PFSK-1 (cell line): ENCODE results near the gene PRKAG2.

Experiments
- FOXP2 ChIP-seq: optimal IDR thresholded peaks from 2 replicates; pipeline ENCODE3; 2011; ENCODE audit warnings: borderline replicate concordance, control low read depth, inconsistent platforms; ENCODE audit not compliant: insufficient read depth; ENCODE audit errors: extremely low read length, extremely low read depth
- POLR2AphosphoS5 ChIP-seq: IDR thresholded peaks from 2 replicates; pipeline ENCODE4 v1.6.1; 2012; ENCODE audit warnings: low read depth, mild to moderate bottlenecking, control low read depth, low read length, moderate library complexity
- SIN3A ChIP-seq: IDR thresholded peaks from 2 replicates; pipeline ENCODE4 v1.6.1; 2012; ENCODE audit warnings: mild to moderate bottlenecking, low read length, moderate library complexity, borderline replicate concordance; ENCODE audit not compliant: insufficient read depth
- TAF1 ChIP-seq: IDR thresholded peaks from 2 replicates; pipeline ENCODE4 v1.6.1; 2012; ENCODE audit warnings: low read length, control low read depth, borderline replicate concordance; ENCODE audit not compliant: insufficient read depth
- TF ChIP-seq, protein P1 (sequence below), 2 experiments: IDR thresholded peaks; 2 replicates each; pipeline versions ENCODE4 v1.6.1 to v1.8.0; 2011 to 2012; ENCODE audit warnings: low read depth in 2 of 2, low read length in 2 of 2, control low read depth in 1 of 2, inconsistent platforms in 1 of 2, mild to moderate bottlenecking in 1 of 2, moderate library complexity in 1 of 2; ENCODE audit not compliant: insufficient read depth in 1 of 2

PRKAG2 gene

DNA sequence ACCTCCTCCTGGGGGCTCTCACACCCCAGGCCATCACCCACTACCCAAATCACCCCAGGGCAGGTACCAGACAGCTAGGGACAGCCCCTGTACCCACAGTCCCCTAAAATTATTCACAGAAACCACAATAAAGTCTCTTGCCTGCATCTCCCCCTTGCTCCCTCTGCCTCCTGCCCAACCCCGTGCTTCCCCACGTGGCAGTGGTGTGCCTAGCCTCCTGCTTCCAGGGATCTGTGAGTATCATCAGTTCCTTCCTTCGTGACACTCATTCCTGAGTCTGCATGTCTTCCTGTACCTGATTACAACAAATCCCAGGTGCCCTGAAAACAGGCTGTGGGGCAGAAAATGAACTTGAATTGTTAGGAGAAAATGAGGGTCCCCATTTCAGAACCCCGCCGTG lies 61.5 kb downstream of the PRKAG2 start:
- TF ChIP-seq FOXP2 (no peak), TAF1 (no peak), SIN3A (no peak), POLR2AphosphoS5 (no peak)
- TF ChIP-seq, protein P1, sequence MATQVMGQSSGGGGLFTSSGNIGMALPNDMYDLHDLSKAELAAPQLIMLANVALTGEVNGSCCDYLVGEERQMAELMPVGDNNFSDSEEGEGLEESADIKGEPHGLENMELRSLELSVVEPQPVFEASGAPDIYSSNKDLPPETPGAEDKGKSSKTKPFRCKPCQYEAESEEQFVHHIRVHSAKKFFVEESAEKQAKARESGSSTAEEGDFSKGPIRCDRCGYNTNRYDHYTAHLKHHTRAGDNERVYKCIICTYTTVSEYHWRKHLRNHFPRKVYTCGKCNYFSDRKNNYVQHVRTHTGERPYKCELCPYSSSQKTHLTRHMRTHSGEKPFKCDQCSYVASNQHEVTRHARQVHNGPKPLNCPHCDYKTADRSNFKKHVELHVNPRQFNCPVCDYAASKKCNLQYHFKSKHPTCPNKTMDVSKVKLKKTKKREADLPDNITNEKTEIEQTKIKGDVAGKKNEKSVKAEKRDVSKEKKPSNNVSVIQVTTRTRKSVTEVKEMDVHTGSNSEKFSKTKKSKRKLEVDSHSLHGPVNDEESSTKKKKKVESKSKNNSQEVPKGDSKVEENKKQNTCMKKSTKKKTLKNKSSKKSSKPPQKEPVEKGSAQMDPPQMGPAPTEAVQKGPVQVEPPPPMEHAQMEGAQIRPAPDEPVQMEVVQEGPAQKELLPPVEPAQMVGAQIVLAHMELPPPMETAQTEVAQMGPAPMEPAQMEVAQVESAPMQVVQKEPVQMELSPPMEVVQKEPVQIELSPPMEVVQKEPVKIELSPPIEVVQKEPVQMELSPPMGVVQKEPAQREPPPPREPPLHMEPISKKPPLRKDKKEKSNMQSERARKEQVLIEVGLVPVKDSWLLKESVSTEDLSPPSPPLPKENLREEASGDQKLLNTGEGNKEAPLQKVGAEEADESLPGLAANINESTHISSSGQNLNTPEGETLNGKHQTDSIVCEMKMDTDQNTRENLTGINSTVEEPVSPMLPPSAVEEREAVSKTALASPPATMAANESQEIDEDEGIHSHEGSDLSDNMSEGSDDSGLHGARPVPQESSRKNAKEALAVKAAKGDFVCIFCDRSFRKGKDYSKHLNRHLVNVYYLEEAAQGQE (IDR thresholded peaks at IDR 0.05; ENCODE audit: insufficient read depth in 1 of 2, low read depth in 2 of 2, low read length in 2 of 2), result no peak

DNA sequence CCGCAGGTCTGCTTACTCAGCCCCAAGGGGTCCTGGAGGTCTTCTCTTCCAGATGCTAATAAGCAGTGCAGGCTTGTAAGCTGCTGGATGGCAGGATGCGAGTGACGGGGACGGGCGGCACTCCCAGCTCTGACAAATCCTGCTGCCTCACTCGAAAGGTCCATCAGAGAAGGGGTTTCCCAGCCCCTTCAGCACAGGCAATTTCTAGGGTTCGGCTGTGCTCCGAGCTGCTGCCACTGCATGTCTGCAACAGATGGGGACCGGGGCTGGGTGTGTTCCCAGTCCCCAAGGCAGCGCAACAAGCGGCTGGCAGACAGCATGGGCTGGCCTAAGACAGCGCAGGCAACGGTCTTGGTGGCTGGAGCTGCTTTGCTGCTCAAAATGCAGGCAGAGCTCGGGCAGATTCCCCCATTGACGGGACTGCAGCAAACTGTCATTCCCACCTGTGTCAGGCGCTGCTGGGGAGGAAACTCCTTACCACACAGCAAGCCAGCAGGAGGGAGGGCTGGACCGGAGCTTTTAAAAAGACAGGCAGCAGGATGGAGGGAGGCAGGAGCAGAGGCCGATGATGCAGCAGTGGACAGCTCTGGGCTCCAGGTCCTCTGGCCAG lies 62.4 kb downstream of the PRKAG2 start:
- TF ChIP-seq, protein P1 (IDR thresholded peaks at IDR 0.05; ENCODE audit: insufficient read depth in 1 of 2, low read depth in 2 of 2, low read length in 2 of 2), result no peak
- no peak for TF ChIP-seq SIN3A
- TF ChIP-seq TAF1, result no peak
- no peak for TF ChIP-seq FOXP2
- no peak for TF ChIP-seq POLR2AphosphoS5

DNA sequence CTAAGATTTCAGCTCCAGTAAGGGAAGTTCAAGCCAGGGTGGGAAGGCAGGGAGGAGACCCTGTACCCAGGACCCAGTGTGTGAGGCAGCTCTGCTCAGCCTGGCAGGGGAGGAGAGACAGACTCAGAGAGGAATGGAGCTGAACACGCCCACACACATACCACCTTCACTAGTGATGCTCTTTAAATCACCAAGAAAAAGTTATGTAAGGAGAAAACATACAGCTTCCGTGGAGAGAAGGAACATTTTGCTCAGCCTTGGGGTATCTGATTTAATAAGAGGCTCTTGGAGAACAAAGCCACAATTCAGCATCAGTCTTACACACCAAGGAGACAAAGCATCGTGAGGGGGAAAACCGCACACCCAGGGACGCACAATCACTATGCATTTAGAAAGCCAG lies 62.9 kb downstream of the PRKAG2 start:
- no peak for TF ChIP-seq SIN3A

DNA sequence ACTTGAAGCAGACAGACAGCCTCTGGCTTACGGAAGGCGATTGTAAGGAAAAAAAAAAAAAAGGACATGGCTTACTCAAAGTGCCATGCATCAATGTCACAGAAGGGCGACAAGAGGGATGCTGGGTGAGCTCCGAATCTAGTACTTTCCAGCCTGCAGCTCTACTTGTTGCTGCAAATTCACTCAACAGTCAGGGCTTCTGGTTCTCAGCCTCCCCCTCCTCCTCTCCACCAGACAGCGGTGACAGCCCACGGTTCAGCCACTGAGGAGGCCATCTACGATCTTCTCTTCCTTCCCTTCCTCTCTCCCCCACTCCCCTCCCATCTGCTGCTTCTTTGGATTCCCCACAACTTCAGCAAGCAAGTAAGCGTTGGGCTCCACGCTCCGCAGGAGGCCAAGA lies 63.5 kb downstream of the PRKAG2 start:
- TF ChIP-seq POLR2AphosphoS5, result no peak
- TF ChIP-seq, protein P1 (IDR thresholded peaks at IDR 0.05; ENCODE audit: insufficient read depth in 1 of 2, low read depth in 2 of 2, low read length in 2 of 2), result no peak
- TF ChIP-seq TAF1, result no peak
- TF ChIP-seq SIN3A, result no peak
- TF ChIP-seq FOXP2, result no peak

DNA sequence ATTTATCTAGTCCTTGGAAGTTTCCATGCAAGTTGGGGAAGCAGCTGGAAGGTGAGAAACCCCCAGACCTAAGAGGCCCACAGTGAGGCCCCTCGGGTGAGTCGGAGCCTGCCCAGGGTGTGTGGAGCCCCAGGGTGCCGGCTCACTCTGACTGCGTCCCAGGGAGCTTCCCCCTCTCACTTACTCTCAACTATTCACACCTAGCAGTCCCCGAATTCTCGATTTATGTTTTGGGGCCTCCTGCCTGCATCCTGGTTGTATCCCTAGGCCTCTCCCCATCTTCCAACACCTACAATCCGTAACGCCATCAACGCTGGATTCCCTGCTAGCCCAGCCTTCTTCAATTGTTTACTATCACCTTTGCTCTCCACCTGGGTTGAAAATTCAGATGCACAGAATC lies 63.9 kb downstream of the PRKAG2 start:
- TF ChIP-seq SIN3A, result no peak

DNA sequence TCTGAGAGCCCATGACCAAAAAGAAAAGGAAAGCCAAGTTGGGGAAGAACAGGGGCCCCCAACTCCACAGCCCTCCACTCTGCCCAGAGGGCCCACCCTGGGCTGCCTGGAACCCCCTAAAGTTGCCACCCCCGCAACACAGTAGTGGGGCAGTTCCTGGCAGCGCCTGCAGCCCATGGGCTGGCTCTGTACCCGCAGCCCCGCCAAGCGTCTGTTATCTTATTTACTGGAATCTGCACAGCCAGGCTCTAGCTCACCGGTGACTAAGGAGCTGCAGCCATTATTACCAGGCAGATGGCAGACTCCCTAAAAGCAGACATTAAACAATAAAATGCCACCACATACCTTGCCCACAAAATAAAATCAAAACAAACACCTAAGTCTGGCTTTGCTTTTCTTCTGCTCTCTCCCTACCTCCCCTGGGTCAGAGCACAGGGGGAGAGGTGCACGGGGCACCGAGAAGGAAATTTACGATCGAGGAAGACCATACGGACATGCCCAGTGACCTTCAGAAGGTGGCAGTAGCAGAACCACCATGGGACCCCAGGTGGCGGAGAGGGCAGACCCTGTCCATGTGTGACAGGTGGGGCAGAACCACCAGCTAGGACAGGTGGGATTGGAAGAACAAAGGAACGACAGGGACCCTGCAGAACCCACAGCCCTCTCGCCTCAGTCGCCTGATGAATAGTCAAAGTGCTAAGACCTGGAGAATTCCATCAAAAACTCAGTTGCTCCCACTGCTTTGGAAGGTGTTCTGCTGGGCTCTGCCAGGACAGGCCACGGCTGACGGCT lies 66.3 kb downstream of the PRKAG2 start:
- TF ChIP-seq POLR2AphosphoS5, result no peak
- TF ChIP-seq SIN3A, result no peak
- TF ChIP-seq, protein P1 (IDR thresholded peaks at IDR 0.05; ENCODE audit: insufficient read depth in 1 of 2, low read depth in 2 of 2, low read length in 2 of 2), result no peak
- no peak for TF ChIP-seq TAF1
- TF ChIP-seq FOXP2, result no peak
